HG02610 (cell line): ENCODE results near the gene ARHGEF7.

Source experiments
- ATAC-seq: cut with Tn5 transposase; IDR thresholded peaks from one replicate; pipeline ENCODE4 v1.9.1; 2021; ENCODE audit warnings: mild to moderate bottlenecking, moderate library complexity; ENCODE audit not compliant: unreplicated experiment

ARHGEF7 gene

GRCh38 chr13:111110054-111110453 lies 5.1 kb upstream of the ARHGEF7 start:
- ATAC-seq = no peak

DNA sequence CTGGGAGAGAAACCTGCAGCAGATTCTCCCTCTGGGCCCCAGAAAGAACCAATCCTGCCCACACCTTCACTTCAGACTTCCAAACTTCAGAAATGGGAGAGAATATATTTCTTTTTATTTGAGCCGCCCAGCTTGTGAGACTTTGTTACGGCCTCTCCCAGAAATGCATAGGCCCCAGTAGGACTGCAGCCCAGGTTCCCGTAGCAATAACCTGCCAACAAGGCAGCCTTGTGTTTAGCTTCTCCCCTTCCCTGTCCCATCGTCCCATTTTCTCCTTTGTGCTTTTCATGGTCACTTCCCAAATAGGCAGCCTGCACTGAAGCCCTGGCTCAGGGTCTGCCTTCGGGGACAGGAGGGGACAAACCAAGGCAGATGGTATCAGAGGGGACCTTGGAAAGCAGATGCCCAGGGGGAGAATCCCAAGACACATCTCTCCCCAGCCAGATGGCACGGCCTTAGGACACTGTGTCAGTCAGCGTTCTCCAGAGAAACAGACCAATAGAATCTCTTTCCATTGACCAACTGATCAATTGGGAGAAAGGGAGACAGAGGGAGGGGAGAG lies 3.7 kb upstream of the ARHGEF7 start:
- no peak for ATAC-seq

DNA sequence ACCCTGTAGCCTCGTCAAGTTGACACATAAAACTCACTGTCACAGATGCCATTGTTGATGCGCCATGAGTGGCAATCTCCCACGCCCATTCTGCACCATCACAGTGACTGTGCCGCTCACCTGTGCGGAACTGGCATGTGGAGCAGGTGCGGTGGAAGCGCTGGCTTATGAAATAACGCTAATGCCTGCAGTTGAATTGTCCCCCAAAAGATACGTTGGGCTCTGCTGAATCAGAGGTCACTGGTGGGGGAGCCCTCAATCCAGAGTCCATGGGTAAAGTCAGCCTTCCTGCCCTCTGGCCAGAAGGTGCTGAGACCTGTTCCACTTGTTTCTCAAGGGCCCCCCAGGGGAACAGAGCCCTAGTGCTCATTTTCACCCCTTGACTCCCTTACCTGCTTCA lies 2.9 kb upstream of the ARHGEF7 start:
- no peak for ATAC-seq

DNA sequence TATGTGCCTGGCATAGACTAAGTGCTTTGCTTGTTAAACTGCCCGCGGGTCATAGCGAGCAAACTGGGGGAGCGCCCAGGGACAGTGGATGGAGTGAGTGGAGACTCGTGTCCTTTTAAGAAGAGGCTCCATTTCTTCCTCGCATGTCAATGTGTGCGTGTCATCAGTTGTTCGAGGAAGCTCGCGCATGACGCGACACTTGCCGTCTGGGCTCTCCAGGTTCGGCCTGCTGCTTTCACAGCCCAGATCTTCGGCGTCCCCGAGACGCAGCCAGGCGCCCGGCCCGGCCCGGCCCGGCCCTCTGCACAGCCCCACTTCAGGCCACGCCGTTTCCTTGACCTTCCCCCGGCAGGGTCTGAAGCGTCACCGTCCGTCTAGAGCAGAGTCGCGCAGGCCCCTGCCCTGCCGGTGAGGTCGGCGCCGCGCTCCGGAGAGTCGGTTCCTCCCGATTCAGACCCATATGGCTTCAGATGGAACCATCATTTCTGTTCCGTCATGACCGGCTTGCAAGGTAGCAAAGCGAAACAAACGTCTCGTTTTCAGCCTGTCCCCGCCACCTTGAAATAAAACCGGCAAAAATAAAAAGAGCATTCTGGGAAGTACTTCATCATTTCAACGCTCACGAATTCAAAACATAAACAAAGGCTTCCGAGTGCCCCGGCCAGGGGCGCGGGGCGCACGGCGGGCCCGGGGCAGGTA lies 599 bp upstream of the ARHGEF7 start:
- peak; percentile 33 for ATAC-seq

DNA sequence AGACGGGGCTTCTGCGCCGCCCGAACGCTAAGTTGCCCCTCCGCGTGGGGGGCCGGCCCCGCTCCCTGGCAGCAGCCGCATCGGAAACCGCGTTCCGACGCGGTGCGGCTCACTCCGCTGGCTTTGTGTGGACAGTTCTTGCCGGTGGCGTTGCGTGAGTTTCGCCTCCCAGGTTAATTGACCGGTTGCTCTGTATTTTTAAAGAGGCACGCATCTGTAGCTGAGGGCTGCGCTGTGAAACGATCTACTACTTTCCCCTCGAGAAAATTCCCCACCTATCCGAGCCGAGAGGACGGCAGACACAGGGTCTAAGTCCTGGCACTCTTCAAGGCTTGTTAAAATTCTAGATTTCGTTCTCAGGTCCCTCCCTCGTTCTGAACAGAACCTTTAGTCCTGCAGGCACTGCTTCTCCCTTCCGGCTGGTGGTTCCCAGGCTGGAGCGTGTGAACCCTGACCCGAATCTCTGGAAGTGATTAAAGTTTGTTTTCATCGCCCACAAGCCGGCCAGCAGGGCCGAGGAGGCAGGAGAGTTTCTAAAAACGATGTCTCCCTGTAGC lies 933 bp downstream of the ARHGEF7 start:
- ATAC-seq = no peak

DNA sequence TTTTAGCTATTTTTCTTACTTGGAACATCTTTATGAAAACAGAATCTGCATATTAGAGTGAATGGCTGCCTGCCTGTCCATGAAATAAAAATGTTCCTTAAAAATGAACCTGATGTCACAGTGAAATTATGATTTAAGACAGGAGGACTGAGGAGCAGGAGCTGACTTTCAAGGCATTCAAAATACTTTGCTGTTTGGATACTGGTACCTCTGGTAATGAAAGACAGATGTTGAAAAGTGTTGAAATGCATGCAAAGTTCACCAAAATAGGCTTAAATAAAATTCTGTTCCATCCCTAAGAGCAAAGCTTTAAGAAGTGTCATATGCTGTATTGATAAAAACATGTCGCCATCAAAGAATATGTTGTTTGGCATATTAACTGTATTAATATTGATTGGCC lies 1.7 kb downstream of the ARHGEF7 start:
- ATAC-seq = no peak

- ATAC-seq = no peak
Measured at GRCh38 chr13:111117289-111117688, 2.2 kb downstream of the ARHGEF7 start.

- no peak for ATAC-seq
Measured at GRCh38 chr13:111117961-111118360, 2.9 kb downstream of the ARHGEF7 start.

GRCh38 chr13:111118898-111119607 lies 3.9 kb downstream of the ARHGEF7 start:
- ATAC-seq = no peak

DNA sequence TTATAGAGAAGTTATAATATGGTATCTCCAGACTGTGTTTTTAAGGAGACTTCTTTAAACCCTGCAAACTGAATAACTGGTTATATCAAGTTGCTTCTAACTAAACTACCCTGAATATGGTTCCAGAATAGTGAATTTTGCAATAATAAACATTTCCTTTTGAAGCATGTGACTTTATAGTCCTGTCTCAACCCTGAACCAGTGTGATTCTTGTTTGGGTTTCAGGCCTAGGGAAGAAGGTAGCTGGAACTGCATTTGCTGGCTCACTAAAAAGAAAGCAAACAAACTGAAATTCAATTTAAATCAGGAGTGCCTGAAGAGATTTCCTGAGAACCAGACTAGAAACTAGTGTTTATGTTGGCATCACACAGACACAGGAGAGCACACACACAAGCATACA lies 4.9 kb downstream of the ARHGEF7 start:
- no peak for ATAC-seq

DNA sequence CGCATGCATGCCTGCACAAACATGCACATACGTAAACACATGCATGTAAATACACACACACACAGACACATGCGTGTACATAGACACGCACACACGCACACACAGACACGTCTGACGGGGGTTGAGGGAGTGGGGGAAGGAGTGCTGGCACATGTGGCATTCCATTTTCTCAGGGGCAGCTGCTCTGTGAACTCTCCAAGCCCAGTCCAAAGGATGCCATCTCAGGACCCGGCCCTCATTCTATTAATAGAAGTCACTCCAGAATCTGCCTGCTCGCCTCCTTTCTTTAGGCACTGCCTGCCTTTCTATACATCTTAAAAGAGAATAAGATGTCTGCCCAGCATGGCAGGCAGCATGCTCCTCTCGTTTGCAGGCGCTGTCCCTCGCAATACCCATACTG lies 5.3 kb downstream of the ARHGEF7 start:
- ATAC-seq = no peak

DNA sequence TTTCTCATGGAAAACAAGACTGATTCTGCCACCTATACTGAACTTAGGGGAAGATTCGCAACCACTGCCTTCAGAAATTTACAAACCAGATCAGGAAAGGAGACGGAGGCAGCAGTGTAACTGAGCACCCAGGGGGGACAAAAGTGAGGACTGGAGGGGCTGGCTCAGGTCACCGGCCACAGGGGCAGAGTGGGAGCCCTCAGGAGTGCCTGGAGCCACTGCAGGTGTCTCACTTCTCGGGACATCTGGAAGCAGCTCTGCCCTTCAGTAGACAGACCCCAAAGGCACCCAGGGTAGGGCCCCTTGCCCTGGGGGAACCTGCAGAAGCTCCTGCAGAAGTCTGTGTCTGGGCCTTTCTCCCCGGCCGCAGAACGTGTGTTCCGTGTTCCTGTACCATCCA lies 5.8 kb downstream of the ARHGEF7 start:
- ATAC-seq = no peak

DNA sequence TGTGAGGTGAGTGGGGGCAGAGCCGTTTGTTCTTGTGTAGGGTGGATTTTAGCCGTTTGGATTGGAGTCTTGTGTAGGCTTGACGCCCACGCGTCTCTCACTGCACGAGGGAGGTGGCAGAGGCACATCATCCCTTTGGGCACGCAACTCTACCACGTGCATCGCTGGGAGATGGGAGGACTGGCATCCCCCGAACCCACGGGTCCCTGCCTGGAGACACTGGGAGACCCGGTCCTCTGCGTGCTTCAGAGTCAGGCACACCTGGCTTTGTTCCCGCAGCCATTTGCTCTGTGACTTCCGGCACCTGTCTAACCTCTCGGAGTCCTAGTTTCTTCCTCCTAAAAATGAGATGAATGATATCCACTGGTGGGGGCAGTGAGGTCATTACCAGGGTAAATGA lies 6.4 kb downstream of the ARHGEF7 start:
- no peak for ATAC-seq

- ATAC-seq = no peak
Measured at GRCh38 chr13:111122056-111122455, 6.9 kb downstream of the ARHGEF7 start.

DNA sequence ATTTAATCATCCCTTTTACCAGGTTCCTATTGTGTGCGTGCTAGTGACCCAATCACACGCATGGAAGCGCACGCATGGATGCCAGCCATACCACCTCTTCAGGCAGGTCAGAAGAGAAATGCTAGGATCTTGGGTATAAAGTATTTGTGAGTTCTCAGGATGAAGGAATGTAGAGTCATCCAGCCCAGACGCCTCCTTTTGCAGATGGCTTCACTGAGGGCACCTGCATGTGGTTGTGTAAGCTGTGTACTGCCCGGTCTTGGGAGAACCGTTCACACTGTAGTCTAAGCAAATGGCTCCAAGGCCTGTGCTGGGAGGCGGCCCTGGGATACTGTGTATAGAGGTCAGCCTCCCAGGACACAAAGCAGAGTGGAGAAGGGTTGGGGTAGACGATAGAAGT lies 7.5 kb downstream of the ARHGEF7 start:
- ATAC-seq = no peak

DNA sequence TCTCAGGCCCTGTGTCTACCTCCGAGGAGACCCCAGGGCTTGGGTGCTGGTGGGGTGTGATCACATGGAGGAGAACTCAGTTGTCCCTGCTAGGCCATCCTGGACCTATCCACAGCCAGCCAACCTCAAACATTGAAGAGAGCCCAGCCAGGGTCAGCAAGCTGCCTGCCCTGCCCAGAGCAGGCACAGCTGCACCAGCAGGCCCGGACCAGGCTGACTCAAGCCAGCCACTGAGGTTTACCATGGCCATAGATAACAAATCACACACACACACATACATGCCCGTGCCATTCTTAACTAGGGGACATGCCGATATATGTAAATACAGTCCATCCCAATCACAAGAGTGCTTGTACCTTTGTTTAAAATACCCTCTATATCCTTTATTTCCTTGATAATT lies 8.1 kb downstream of the ARHGEF7 start:
- ATAC-seq = no peak

DNA sequence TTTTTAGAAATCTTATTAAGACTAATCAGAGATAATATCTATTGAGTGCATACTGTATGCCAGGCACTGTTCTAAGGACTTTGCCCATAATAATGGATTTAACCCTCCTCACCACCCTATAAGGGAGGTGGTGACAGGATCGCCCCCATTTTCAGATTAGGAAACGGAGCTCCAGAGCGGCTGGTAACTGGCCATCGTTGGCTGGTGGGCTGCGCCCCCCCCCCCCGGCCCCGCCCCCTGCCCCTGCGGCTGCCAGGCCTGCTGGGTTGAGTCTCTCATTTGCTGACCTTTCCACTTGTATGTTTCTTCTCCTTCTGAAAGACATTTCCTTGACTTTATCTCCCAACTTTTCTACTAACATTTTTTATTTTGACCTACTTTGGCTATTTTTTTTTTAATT lies 8.5 kb downstream of the ARHGEF7 start:
- no peak for ATAC-seq

- no peak for ATAC-seq
Measured at GRCh38 chr13:111126509-111126908, 11.4 kb downstream of the ARHGEF7 start.

DNA sequence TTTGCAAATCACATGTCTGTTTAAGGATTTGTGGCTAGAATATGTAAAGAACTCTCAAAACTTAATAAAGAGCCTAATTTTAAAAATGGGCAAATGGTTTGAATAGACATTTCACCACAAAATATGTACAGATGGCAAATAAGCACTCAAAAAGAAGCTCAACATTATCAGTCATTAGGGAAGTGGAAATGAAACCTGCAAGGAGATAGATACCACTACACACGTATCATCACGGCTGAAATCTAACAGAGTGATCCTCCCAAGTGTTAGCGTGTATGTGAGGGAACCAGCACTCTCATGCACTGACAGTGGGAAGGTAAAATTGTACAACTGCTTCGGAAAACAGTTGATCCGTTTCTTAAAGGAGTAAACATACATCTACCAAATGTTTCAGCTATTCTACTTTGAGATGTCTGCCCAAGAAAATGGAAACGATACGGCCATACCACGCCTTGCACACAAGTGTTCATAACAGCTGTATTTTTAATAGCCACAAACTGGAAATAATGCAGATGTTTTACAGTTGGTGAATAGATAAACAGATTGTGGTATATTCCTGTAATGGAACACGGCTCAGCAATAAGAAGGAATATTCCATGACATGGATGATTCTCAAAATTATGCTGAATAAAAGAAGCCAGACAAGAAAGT lies 14.5 kb downstream of the ARHGEF7 start:
- peak; percentile 96 for ATAC-seq

- no peak for ATAC-seq
Measured at GRCh38 chr13:111130116-111130508, 15.0 kb downstream of the ARHGEF7 start.

DNA sequence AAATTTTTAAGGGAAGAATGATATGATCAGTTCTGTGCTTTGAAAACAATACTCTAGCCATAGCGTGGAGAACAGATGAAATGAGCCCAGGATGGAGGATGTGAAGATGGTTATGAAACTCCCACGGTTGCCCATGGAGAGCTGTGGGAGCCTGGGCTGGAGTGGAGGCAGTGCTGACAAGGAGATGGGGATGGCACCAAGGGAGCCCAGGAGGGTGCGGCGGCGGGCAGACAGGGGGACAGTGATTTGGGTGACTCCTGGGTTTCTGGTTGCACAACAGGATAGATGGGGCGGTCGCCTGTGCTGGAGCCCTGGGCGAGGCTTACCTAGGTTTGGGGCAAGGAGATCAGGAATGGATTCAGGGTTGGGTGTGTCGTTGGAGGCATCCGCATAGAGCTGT lies 15.9 kb downstream of the ARHGEF7 start:
- no peak for ATAC-seq

- ATAC-seq = no peak
Measured at GRCh38 chr13:111131611-111132010, 16.5 kb downstream of the ARHGEF7 start.
